Glutamatergic neuron (in vitro differentiated cells): ENCODE results near the gene GRM7. TPM values are rescaled to one million over a fixed set of nuclear protein-coding genes. Genes with fewer than 3 reads are reported as not detected.

Source experiments
- DNase-seq: peaks from one replicate; pipeline ENCODE4 v3.0.0; 2022
- H3K27ac Mint-ChIP-seq: one replicate; pipeline ENCODE4 v1.8.0; 2020; ENCODE audit warnings: mild to moderate bottlenecking, mixed read lengths, inconsistent platforms; ENCODE audit not compliant: unreplicated experiment
- H3K27me3 Mint-ChIP-seq: one replicate; pipeline ENCODE4 v1.8.0; 2020; ENCODE audit warnings: mild to moderate bottlenecking, moderate library complexity, mixed read lengths, inconsistent platforms; ENCODE audit not compliant: unreplicated experiment
- H3K36me3 Mint-ChIP-seq: one replicate; pipeline ENCODE4 v1.8.0; 2020; ENCODE audit warnings: mild to moderate bottlenecking, mixed read lengths, inconsistent platforms; ENCODE audit not compliant: unreplicated experiment
- H3K4me1 Mint-ChIP-seq: one replicate; pipeline ENCODE4 v1.8.0; 2020; ENCODE audit warnings: mild to moderate bottlenecking, low read depth, mixed read lengths, inconsistent platforms; ENCODE audit not compliant: unreplicated experiment
- H3K4me3 Mint-ChIP-seq: one replicate; pipeline ENCODE4 v1.8.0; 2020; ENCODE audit warnings: mild to moderate bottlenecking, mixed read lengths, inconsistent platforms; ENCODE audit not compliant: unreplicated experiment
- H3K9me3 Mint-ChIP-seq: one replicate; pipeline ENCODE4 v1.8.0; 2020; ENCODE audit warnings: mild to moderate bottlenecking, moderate library complexity, mixed read lengths, inconsistent platforms; ENCODE audit not compliant: unreplicated experiment
- total RNA-seq: library from RNA; stranded (reverse); fragmentation: NEBNext Ultra II Directional; extraction: Animal tissue kit (Norgen Biotek cat#: 25700); gene quantifications from one replicate; pipeline ENCODE4 v1.2.1, GENCODE V29; 2021; ENCODE audit not compliant: unreplicated experiment
- TF ChIP-seq, protein P1 (sequence below): fragments of 200-600 bp; sonication (generic); IDR thresholded peaks from one replicate; pipeline ENCODE4 v1.5.0; 2021; ENCODE audit not compliant: partially characterized antibody, unreplicated experiment

The GRM7 gene
- total RNA-seq, 1 donor from 2014 or later = 1.4 TPM

DNA sequence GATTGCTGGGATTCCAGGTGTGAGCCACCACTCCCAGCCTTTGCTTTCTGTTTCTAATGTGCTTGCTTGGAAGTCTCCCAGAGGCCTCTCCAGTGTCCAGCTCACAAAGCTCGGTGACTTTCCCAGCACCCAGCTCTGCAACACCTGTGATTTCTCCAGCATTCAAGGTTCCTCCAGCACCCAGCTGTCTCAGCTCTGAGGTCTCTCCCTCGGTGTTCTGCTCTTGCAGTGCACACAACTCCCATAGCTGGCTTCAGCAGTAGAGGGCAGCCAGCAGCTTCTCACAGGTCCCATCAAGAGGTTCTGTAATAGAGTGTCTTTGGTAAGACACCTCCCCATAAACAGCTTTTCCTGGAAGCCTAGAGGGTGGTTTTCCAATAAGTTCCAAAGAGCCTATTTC lies 75.1 kb downstream of the GRM7 start:
- TF ChIP-seq, protein P1, sequence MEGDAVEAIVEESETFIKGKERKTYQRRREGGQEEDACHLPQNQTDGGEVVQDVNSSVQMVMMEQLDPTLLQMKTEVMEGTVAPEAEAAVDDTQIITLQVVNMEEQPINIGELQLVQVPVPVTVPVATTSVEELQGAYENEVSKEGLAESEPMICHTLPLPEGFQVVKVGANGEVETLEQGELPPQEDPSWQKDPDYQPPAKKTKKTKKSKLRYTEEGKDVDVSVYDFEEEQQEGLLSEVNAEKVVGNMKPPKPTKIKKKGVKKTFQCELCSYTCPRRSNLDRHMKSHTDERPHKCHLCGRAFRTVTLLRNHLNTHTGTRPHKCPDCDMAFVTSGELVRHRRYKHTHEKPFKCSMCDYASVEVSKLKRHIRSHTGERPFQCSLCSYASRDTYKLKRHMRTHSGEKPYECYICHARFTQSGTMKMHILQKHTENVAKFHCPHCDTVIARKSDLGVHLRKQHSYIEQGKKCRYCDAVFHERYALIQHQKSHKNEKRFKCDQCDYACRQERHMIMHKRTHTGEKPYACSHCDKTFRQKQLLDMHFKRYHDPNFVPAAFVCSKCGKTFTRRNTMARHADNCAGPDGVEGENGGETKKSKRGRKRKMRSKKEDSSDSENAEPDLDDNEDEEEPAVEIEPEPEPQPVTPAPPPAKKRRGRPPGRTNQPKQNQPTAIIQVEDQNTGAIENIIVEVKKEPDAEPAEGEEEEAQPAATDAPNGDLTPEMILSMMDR = no peak
- no peak for DNase-seq
- Mint-ChIP-seq H3K9me3 (no peaks in the 10 kb centered on the region), H3K4me1 (no peaks in the 10 kb centered on the region), H3K4me3 (no peak overlapping the region), H3K27ac (no peak overlapping the region), H3K27me3 (no peaks in the 10 kb centered on the region), H3K36me3 (no peaks in the 10 kb centered on the region)

DNA sequence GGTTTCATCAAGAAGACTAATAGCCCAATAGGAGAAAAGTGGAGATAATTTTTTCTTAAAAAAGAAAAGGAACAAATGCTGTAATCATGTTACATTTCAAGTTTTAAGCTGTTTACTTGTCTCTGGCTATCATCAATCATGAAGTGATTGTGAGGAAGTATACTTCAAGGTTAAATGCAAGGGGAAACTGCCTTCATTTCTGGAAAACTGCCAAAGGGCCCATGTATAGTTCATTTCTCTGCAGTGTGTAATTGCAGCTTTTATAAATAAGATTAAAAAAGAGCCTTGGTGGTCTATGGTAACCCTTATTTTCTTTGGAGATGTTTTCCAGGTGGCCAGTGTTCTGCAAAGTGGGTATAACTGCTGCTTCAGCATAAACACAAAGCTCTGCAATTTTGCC lies 101.9 kb downstream of the GRM7 start:
- H3K36me3 Mint-ChIP-seq = no peaks in the 10 kb centered on the region
- no peak for DNase-seq
- TF ChIP-seq, protein P1 = no peak
- no peak overlapping the region for H3K27ac Mint-ChIP-seq
- no peaks in the 10 kb centered on the region for H3K9me3 Mint-ChIP-seq
- no peaks in the 10 kb centered on the region for H3K27me3 Mint-ChIP-seq
- no peak overlapping the region for H3K4me3 Mint-ChIP-seq
- H3K4me1 Mint-ChIP-seq = no peaks in the 10 kb centered on the region

DNA sequence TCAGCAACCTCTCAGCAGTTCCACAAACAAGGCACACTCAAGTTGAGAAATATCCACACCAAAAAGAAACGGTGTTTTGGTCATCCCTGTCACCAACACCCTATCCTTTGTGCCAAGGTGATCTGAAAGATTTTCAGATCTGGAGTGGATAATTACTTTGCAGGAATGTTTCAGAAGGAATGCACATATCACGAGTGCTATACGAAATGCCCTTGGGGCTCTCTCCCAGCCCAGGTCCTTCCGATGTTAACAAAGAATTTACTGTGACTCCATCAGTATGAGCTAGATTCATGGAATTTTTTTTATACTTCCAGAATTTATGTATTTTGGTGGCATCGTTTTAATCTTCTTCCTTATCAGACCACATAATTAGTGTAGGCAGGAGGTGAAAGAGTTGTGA lies 105.0 kb downstream of the GRM7 start:
- no peak for DNase-seq
- H3K36me3 Mint-ChIP-seq = no peaks in the 10 kb centered on the region
- H3K4me1 Mint-ChIP-seq = no peaks in the 10 kb centered on the region
- H3K9me3 Mint-ChIP-seq = no peaks in the 10 kb centered on the region
- TF ChIP-seq, protein P1 = no peak
- H3K27me3 Mint-ChIP-seq = no peaks in the 10 kb centered on the region
- H3K27ac Mint-ChIP-seq = no peak overlapping the region
- no peak overlapping the region for H3K4me3 Mint-ChIP-seq

DNA sequence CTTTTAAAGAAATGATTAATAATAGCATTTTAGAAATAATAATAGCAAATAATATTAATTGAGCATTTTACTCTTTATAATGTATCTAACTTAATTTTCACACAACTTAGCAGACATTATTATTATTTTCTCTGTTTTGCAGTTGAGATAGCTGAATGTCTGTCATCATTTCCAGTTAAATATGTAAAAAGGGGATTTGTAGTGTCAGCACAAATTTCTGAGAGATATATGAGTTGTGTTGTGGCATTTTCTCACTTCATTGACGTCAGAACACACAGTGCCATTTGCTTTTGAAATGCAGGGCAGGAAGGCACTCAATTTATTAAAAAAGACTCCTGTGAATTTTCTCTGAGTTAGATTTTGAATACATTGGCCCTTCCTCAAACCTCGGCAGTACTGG lies 111.0 kb downstream of the GRM7 start:
- TF ChIP-seq, protein P1 = no peak
- DNase-seq = no peak
- Mint-ChIP-seq H3K27ac (no peak overlapping the region), H3K36me3 (no peaks in the 10 kb centered on the region), H3K4me3 (no peak overlapping the region), H3K9me3 (no peaks in the 10 kb centered on the region), H3K4me1 (no peaks in the 10 kb centered on the region), H3K27me3 (peaks cover 1% of the 10 kb centered on the region)

DNA sequence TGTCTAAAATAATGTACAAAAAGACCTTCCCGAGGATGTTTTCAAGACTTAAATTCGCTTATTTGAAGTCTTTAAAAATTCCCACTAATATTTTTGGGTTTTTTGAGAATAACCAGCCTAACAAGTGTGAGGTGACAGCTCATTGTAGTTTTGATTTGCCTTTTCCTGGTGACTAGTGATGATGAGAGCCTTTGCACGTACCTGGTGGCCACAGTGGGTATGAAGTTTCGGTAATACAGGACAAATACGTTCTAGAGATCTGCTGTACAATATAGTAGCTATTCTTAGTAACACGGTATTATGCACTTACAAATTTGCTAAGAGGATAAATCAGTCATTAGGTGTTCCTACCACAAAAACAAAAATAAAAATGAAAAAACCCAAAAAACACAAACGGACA lies 124.9 kb downstream of the GRM7 start:
- H3K9me3 Mint-ChIP-seq = no peaks in the 10 kb centered on the region
- TF ChIP-seq, protein P1 = no peak
- H3K27me3 Mint-ChIP-seq = no peaks in the 10 kb centered on the region
- no peaks in the 10 kb centered on the region for H3K4me1 Mint-ChIP-seq
- no peak overlapping the region for H3K27ac Mint-ChIP-seq
- H3K36me3 Mint-ChIP-seq = no peaks in the 10 kb centered on the region
- no peak overlapping the region for H3K4me3 Mint-ChIP-seq
- DNase-seq = no peak
